A549 (cell line): ENCODE measurements around the gene TBC1D22A.

Experiments used
- CTCF ChIP-seq: fragments of >200 bp; sonication (Bioruptor Twin); formaldehyde crosslinking; IDR thresholded peaks from 3 replicates; pipeline ENCODE4 v1.5.1; 2016
- ELK1 ChIP-seq: fragments of 150-350 bp; IDR thresholded peaks from 2 replicates; pipeline ENCODE4 v1.6.1; 2014; ENCODE audit warnings: low read depth, mild to moderate bottlenecking, low read length
- MYC ChIP-seq: IDR thresholded peaks from 2 replicates; pipeline ENCODE4 v1.6.1; 2012; ENCODE audit warnings: mild to moderate bottlenecking, inconsistent platforms, low read length, improper control_type of control experiment, borderline replicate concordance
- PHF8 ChIP-seq: fragments of 200-600 bp; sonication (generic); IDR thresholded peaks from 2 replicates; pipeline ENCODE4 v1.6.1; 2016; ENCODE audit warnings: low read depth, mild to moderate bottlenecking, antibody characterized with exemption, moderate library complexity, borderline replicate concordance
- POLR2A ChIP-seq: IDR thresholded peaks from 2 replicates; pipeline ENCODE4 v1.6.1; 2012; ENCODE audit warnings: mild to moderate bottlenecking, low read length
- RCOR1 ChIP-seq: fragments of 150-350 bp; IDR thresholded peaks from 2 replicates; pipeline ENCODE4 v1.6.1; 2014; ENCODE audit warnings: antibody characterized with exemption, low read length, low read depth
- SMC3 ChIP-seq: fragments of >200 bp; sonication (Bioruptor Twin); formaldehyde crosslinking; IDR thresholded peaks from 3 replicates; pipeline ENCODE4 v1.6.1; 2018; ENCODE audit warnings: inconsistent platforms

GRCh38 chr22:47196166-47196849 is 433.9 kb downstream of the TBC1D22A start:
- TF ChIP-seq POLR2A, result no peak
- TF ChIP-seq CTCF, result no peak
- no peak for TF ChIP-seq PHF8
- no peak for TF ChIP-seq ELK1
- TF ChIP-seq MYC, result no peak
- TF ChIP-seq RCOR1, result no peak
- no peak for TF ChIP-seq SMC3
